HPDE6-E6E7 (cell line): ENCODE data around the gene NPAS3.

ENCODE experiments used
- DNase-seq: peaks from one replicate; pipeline ENCODE4 v3.0.0; 2011; ENCODE audit warnings: missing footprints; ENCODE audit errors: extremely low spot score

The NPAS3 gene

DNA sequence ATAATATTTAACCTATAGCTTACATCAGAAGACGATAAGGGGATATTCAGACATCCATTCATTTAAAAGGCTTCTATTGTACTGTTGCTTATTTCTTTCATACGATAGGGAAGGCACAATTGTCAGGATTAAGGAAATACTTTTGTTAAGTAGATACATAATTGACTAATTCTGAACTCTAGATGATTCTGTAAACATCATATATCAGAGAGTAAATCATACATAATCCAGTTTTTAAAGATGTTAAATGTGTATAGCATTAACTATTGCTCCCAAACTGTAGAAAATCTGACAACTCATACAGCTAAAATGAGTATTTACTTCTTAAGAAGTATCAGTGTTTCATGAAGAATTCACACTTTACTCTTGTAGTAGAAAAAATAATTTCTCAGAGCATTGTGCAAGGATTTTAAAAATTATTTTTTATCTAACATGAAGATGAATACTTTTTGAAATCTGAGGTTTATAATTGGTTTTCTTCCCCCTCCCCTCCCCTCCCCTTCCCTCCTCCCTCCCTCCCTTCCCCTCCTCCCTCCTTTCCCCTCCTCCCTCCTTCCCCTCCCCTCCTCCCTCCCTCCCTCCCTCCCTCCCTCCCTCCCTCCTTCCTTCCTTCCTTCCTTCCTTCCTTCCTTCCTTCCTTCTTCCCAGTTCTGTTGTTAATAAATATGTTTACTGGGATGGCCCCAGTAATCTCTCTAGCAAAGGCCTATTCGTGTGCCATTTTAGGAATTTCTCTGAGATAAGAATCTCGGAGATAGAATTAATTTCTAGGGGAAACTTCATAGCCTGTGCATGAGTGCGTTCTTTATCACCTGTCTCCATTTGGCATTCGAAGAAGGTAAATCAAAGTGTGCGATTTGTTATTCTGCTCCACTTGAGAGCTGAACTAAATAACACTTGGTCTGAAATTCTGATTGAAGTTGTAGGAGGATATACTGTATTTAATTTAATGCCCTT is 2.3 kb downstream of the NPAS3 start:
- DNase-seq, result no peak

DNA sequence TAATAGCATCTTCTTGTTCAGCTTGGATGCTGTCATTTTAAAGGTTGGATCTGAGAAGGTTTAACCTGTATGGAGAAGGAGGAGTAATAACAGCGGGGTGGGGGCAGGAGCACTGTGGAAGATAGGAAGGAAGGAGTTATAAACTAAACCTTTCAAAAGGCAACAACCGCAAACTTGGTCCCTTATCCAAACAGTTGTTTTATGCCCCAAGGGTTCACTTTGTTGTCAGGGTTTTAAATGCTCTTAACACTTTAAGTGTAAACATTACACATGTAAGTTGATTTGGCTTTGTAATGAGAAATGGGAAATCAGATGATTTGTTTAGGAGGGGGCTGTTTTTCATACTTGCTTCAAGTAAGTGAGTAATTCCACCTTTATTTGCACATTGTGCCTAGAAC is 3.0 kb downstream of the NPAS3 start:
- DNase-seq, result no peak

DNA sequence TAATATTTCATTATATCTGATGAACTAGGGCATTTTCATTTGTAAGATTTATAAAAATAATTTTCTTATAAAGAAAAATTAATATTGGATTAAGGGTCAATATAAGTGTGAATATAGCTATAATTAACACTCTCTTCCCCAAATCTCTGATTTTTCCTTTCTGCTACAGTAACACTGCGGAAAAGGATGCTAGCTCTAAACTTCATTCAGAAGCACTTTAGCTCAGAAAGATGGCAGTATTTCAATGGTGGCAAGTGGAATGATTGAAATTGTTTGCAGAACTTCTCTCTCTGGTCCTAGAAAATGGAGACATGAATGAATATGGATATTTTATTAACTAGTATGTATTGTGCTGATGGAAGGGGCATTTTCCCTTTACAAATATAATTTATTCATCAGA is 8.4 kb downstream of the NPAS3 start:
- no peak for DNase-seq

DNA sequence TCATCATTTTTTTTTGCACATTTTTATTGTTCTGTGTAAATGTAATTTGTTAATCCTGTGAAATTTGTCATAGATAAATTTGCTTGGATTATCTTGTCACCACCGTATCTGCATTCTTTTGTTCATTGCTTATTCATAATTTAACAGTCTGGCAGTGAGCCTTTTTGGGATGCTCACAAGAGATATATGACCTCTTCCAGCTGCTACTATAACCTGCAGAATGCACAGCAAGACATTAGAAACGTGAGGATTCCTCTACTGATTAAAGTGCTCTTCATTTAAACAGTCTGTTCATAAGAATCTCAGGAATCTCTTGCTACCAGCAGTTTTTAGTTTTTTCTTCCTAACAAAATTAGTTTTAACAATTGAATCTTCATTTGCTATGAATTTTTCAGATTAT is 9.1 kb downstream of the NPAS3 start:
- DNase-seq, result no peak

DNA sequence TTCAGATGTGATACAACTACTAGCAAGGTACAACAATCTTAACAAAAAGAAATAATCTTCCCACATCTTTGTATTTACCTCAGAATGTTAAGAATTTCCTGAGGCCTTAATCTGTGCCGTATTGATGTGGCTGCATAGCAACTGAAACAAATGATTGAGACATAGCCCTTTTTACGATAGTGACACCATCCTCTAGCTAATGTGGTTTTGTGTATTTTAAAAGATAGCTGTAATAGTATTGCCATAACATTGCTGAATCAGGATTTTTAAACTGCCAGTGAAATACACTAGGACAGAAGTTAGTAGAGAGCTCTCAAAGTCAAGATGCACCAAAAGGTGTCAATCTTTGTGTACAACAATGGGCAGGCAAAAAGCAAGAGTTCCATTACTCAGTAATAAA is 11.9 kb downstream of the NPAS3 start:
- no peak for DNase-seq

DNA sequence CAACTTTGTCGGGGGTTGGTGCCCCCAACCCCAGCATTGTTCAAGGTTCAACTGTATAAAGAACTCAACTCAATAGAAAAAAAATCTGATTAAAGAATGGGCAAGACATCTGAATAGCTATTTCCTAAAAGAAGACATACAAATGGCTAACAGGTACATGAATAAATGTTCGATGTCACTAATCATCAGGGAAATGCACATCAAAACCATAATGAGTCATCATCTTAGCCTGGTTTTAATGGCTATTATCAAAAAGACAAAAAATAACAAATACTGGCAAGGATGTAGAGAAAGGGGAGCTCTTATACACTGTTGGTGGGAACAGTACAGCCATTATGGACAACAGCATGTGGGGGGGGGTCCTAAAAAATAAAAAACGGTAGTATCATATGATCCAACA is 28.7 kb downstream of the NPAS3 start:
- no peak for DNase-seq

DNA sequence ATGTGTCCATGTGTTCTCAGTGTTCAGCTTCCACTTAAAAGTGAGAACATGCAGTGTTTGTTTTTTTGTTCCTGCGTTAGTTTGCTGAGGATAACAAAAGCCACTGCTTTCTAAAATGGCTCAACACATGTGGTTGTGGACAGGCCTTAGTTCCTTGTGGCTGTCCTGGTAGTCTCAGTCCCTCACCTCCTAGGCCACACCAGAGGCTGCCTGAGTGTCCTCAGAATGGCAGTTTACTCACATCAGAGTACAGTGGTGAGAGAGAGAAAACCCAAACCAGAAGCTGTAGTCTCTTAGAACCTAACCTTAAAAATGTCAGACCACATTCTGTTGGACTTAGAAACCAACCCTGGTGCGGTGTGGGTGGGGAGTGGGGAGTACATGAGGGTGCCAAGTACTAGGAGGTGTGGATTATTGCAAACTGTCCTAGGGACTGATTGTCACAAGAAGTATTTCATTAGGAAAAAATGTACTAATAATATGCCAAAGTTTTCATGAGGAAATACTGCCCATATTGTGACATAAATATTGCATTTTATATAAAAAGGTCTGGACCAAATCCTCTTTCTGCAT is 30.4 kb downstream of the NPAS3 start:
- DNase-seq, result no peak

DNA sequence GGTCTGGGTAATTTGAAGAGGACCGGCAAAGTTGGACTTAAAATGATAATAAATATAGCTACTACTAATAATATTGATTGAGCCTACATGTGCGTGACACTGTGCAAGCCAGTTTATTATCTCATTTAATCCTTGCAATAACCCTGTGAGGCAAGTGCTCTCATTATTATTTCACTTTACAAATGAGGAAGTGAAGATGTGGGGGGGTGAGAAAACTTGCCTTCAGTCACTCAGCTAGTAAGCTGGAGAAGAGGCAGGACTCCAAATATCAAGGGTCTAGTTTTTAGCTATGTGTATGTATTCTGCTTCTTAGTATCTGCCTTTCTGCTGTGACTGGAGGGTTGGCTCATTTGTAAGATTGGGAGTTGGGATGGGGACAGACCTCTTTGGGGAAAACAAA is 39.2 kb downstream of the NPAS3 start:
- DNase-seq, result no peak

DNA sequence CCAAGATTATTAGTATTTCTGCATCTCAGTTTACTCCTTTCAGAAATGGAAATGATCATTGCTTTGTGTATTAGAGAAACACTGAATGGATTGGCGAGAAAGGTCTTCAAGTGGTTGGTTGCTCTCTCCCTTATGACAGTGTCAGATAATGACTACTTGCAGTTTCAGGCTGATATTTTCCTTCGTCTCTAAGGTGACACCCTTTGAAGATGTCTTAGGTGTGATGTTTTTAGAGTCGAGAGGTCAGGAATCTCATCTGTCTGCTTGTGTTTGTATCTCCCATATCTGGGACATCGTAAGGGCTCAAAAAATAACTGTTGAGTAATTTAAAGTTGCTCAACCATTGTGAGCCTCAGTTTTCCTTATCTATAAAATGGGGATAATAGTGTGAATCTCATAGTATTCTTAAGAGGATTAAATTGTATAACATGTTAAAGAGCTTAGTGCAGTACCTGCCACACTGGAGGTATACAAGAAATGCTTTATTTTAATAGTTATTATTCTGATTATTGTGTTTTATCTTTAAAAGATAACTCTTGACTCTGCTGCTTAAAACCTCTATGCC is 40.1 kb downstream of the NPAS3 start:
- DNase-seq, result no peak

DNA sequence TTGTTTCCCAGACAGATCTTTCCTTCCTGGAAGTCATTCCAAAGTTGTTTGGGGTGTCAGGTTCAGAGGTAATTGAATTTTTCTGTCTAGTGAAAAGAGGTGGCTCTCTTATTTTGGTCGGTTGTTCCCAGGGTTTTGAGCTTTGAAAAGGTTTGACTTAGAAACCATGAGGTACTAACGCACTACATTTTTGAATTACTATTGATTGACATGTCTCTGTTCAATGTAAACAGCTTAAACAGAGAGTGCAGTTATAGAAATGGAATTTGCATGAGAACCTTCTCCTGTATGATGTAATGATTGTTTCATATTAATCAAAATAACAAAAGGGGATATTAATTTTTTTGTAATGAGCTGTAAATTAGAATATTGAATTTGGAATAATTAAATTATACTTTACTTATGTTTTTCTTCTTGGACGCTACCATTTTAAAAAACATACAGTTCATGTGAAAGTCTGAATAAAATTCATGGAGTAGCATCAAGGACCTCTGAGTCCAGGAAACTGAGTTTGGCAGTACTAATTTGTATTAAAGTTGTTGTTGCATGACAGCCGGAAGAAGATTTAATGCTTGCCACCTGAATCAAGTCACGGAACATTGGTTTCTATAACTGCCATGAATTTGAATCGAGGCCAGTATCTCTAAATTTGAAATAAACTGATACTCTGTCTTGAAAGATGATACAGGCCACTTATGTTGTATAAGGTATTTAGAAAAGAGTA is 41.7 kb downstream of the NPAS3 start:
- no peak for DNase-seq

DNA sequence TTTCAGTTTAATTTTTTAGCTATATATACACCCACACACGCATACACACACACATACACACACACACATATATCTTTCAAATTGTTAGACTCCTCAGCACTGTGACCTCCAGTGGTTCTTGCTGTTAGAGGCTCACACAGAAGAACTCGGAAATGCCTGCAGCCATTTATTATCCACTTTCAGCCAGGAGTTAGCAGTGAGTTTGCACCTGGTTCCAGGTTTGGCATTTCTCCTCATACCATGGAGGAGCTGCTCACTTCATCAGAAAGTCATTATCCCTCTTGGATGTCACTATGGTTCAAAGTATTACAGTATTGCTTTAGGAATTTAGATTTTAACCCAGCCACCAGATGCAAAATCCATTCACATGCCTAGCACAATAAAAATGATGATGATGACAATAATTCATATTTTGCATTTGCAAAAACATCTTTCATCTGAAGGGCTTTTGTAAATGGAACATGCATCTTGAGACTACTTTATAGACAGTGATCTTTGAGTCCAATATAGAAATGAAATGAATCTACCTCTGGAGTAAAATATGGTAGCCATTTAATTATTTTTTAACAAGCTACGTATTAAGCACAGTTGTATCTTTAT is 42.3 kb downstream of the NPAS3 start:
- DNase-seq, result no peak

DNA sequence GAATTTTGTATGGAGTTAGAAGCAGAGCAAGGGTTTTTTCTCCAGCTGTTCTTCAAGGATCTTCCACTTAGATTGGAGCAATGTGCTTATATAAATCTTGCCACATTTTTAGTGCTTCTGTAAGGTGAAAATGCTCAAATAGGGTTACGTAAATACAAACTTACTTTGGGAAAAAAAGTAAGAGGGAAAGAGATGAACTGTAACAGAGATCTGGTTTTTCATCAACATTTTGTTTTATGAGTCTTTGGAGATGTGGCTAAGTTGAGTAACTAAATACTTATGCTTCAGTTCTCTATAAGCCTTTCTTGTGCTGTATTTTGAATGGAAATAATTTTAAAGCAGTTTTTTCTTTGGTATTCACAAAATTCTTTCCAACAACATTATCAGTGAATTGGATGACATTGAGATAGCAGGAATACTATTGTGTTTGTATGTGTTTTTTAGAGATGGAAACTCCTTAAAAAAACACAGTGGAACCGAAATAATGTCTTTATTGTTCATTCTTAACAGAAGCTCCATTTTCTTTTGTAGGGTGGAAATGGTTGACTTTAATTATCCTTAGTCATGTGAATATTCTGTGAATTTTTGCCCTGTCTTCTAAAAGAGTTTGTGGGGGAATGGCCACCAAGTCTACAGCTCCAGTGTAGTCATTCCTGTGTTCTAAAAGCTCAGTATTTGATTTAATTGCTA is 45.7 kb downstream of the NPAS3 start:
- DNase-seq, result no peak

DNA sequence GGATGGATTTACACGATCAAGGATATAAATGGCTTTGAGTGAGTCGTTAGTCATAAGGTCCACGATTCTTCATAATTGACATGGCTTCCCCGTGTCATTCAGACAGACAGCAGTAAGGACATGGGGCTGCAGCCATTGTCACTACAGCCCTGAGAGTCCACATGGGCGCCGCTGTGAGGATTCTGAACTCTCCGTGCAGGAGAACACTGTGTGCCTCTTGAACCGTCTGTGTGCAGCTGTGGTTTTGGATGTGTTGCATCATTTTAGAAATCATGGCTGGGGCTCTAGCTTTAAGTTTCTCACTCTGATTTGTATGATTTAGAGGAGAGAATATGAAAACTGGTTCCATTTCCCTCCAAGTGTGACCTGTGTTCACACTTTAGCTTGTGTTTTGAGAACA is 47.2 kb downstream of the NPAS3 start:
- no peak for DNase-seq

DNA sequence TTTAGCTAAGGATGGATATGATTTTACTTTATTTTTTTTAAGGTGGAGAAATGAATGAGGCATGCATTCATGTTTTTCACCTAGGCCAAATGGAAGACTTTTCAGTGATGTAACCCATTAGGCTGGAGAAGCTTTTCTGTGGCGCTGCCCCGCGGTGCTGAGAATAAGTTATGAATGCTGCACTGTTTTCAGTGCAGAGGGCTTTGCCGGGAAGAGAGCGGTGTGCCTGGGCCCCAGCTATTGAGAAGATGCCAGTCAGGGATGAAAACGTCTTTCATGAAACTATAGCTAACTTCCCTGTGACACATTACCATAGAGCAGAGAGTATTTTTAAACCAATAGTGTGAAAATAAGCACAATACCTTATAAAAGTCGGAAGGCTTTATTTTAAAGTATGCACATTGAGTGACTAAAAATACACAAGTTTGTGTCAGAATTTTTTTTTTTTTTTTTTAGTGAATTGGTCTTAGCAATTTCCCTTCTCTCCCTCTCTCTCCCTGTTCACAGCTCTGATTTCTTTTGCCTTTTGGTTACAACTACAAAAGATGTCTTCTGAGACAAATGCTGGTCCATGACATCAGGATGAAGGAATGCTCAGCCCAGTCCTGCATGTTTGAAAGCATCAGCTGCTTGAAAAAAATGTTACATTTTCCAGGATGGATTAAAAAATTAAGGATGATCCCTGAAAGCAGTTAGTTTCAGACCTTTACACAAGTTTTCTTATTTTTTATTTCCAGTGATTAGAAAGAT is 48.3 kb downstream of the NPAS3 start:
- no peak for DNase-seq

DNA sequence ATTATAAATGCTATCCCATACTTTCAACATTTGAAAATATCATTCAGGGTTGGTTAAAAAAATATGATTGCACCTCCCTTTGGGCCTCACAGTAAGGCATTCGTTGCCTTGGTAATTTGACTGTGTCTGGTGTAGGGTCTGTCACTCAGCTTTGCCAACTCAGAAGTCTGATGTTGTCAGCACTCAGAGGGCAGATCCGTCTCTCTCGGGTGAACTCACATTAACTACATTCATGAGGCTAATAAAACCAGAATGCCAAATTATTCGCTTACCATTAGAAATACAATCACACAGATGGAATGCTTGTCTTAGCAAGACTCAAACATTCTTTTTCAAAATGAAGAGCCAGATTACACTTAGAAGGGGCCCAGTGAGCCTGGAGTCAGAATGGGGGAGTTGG is 53.0 kb downstream of the NPAS3 start:
- DNase-seq, result no peak

DNA sequence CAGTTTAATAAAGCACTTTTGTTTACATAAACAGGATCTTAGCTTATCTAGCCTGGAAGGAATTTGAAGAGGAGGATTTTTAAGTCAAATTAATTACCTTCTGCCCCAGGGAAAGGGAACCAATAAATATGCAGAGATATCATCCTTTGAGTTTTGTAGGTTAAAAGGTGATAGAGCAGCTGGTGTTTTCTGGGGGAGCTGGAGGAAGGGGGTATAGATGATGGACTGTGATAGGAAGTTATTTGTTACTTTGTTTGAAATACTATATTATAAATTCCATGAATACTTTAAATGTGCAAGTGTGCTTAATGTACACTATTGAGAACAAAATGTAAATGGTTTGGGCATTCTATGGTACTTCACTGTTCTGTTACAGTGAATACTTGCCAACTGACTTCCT is 55.2 kb downstream of the NPAS3 start:
- DNase-seq, result no peak

DNA sequence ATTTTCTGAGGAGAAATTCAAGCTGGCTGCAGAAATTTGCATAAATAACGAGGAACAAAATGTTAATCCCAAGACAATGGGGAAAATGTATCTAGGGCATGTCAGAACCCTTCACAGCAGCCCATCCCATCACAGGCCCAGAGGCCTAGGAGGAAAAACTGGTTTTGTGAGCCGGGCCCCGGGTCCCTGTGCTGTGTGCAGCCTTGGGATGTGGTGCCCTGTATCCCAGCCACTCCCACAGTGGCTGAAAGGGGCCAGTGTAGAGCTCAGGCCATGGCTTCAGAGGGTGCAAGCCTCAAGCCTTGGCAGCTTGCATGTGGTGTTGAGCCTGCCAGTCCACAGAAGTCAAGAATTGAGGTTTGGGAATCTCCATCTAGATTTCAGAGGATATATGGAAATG is 57.7 kb downstream of the NPAS3 start:
- no peak for DNase-seq

DNA sequence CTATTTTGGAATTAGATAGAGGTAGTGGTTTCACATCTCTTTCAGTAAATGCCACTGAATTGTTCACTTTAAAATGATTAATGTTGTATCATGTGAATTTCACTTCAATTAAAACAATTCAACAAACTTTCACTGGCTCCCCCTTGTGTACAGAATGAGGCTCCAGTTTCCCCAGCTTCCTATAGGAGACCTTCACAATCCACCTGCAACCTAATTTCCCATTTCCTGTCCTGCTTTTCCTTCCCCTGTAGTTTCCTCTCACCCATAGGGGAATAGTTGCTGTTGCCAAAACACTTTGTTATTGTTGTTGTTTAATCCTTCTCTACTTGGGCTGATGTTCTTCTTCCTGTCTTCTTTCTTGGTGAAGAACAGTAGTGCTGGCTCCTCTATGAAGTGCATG is 59.8 kb downstream of the NPAS3 start:
- DNase-seq, result no peak

DNA sequence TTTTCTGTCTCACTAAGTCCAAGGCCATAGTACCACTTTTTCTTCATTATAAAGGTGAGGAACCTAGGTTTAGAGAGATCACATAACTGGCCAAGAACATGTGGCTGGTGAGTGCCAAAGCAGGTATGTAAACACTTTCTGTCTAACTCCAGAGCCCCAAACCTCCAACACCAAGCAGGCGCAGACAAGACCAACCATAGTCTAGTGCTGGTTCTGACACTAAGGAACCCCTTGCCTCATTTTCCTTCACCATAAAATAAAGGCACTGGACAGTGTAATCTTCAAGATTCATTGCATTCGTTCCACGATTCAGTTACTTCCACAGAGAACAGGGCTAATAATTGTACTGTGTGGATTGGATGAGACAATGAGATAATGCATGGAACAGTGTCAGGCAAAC is 71.0 kb downstream of the NPAS3 start:
- DNase-seq, result no peak

DNA sequence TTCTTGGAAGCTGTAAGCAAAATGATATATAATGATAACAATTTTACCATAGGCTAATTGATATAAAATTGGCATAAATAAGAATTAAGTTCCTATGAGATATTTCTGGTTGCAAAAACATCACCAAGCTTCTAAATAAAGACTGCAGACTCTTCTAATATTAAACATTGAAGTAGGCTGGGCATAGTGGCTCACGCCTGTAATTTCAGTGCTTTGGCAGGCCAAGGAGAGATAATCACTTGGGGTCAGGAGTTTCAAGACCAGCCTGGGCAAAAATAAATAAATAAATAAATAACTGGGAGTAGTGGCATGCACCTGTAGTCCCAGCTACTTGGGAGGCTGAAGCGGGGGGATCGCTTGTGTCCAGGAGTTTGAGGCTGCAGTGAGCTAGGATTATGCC is 71.8 kb downstream of the NPAS3 start:
- DNase-seq, result no peak

DNA sequence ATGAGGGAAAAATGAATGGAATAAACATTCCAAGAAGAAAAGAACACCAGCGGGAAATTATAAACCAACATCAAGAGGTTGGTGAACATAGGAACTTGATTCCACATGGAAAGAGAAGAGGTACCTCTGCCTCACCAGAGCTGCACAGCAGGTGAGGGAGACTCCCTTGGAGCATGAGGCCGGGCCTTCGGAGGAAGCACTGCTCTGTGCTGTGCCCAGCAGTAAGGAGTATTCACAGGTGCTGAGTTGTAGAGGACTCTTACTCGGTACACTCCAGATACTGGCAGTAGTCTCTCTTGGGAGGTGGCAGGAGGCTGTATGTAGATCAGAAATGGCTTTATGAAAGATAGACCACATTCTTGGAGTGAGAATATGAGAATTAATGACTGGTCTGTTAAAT is 76.0 kb downstream of the NPAS3 start:
- DNase-seq, result no peak
